SK-N-MC (cell line): ENCODE measurements around the gene REP15.
"Not testable (repeated sequence)": the region's sequence is repeated elsewhere in the genome, so short reads cannot be mapped to it uniquely, and the experiment has no call there.

Experiments
- DNase-seq: peaks from one replicate; pipeline ENCODE4 v3.0.0-alpha.2; 2011; ENCODE audit warnings: low read depth, low spot score
- H3K27ac ChIP-seq: fragments of 200-600 bp; sonication (generic); 2 replicates; pipeline ENCODE4 v1.5.1; 2016; ENCODE audit warnings: mixed run types
- H3K36me3 ChIP-seq: fragments of 200-600 bp; sonication (generic); 2 replicates; pipeline ENCODE4 v1.6.1; 2017; ENCODE audit warnings: antibody characterized with exemption, low read length, mixed read lengths; ENCODE audit not compliant: insufficient read depth
- H3K4me3 ChIP-seq: fragments of 200-600 bp; sonication (generic); 2 replicates; pipeline ENCODE4 v1.5.1; 2016
- H3K9ac ChIP-seq: fragments of 200-600 bp; sonication (generic); 2 replicates; pipeline ENCODE4 v1.8.0; 2017; ENCODE audit warnings: mixed run types, mixed read lengths; ENCODE audit not compliant: insufficient read length
- H3K9me3 ChIP-seq: fragments of 200-600 bp; sonication (generic); 2 replicates; pipeline ENCODE4 v1.6.1; 2017; ENCODE audit warnings: low read depth, mild to moderate bottlenecking, antibody characterized with exemption, low read length, moderate library complexity, mixed read lengths
- EZH2 ChIP-seq: fragments of 200-600 bp; sonication (generic); IDR thresholded peaks from one replicate; pipeline ENCODE4 v1.6.1; 2017; ENCODE audit warnings: antibody characterized with exemption
- FOXP2 ChIP-seq: optimal IDR thresholded peaks from 2 replicates; pipeline ENCODE3; 2011; ENCODE audit warnings: mild to moderate bottlenecking, moderate library complexity; ENCODE audit not compliant: insufficient read depth; ENCODE audit errors: extremely low read length, control extremely low read depth
- POLR2AphosphoS5 ChIP-seq: IDR thresholded peaks from 2 replicates; pipeline ENCODE4 v1.6.1; 2012; ENCODE audit warnings: mild to moderate bottlenecking, low read depth, low read length, borderline replicate concordance

Gene REP15, protein sequence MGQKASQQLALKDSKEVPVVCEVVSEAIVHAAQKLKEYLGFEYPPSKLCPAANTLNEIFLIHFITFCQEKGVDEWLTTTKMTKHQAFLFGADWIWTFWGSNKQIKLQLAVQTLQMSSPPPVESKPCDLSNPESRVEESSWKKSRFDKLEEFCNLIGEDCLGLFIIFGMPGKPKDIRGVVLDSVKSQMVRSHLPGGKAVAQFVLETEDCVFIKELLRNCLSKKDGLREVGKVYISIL

DNA sequence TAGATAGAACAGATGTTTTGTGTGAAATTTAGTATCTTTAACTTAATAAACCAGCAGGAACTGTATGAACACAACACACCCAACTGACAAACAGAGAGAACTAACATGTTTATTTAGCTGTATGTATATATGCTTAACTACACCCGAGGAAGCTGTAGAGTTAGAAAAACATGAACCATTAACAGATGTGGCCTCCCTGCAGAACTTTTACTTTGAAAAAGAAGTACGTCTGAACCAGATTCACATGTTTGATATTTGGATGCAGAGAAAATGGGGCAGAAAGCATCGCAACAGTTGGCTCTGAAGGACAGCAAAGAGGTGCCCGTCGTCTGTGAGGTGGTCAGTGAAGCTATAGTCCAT, at the start of gene REP15:
TSS of gene REP15 (plus strand) at position 155 of the 360 bp plus-strand sequence. CDS start at position 271, 116 bp downstream.
- Histone ChIP-seq H3K9ac (no peak within 1 kb of the TSS), H3K36me3 (peaks cover 14% of the 10 kb centered on the region), H3K4me3 (no peak within 1 kb of the TSS)

DNA sequence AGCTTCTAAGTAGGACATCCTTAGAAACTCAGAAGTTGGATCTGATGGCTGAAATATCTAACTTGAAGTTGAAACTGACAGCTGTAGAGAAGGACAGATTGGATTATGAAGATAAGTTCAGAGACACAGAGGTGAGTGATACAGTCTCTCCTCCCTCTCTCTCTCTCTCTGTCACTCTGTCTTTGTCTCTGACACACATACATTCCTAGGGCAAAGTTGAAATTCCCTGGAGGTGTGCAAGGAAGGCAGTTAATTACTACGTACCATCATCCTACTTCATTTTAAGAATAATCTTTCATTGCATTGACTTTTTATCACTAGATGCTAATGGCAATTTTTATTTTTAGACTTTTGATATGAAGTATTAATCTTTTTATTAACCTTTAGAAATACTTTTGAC, 46.2 kb upstream of the REP15 start:
- TF ChIP-seq FOXP2 (no peak), POLR2AphosphoS5 (no peak), EZH2 (no peak)
- H3K36me3 ChIP-seq, result no peaks in the 10 kb centered on the region
- no peak overlapping the region for H3K27ac ChIP-seq
- H3K9ac ChIP-seq, result no peak overlapping the region
- no peaks in the 10 kb centered on the region for H3K9me3 ChIP-seq
- DNase-seq, result no peak
- no peak overlapping the region for H3K4me3 ChIP-seq

More for the DNA sequence above, at the start of gene REP15:
- Histone ChIP-seq H3K27ac (no peak within 1 kb of the TSS), H3K9me3 (no peaks in the 10 kb centered on the region)
- TF ChIP-seq POLR2AphosphoS5, result no peak
- no peak for TF ChIP-seq EZH2
- no peak for TF ChIP-seq FOXP2
- no peak for DNase-seq

DNA sequence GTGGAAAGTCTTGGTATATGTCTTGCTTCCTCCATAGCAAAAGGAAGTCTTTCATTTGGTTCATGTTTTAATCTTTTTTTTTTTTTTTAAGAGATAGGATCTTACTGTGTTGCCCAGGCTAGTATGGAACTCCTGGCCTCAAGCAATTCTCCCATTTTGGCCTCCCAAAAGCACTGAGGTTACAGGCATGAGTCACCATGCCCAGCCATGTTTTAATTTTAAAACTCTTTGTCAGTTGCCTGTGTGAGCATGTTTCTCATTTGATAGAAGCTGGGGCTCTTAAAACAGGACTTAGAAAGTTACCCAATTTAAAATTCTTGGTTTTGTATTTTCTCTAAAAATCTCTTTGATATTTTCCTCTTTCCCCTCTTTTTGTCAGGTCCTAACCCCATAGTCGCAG, 45.0 kb upstream of the REP15 start:
- DNase-seq, result no peak
- H3K36me3 ChIP-seq, result no peaks in the 10 kb centered on the region
- no peak overlapping the region for H3K27ac ChIP-seq
- H3K4me3 ChIP-seq, result no peak overlapping the region
- TF ChIP-seq FOXP2 (no peak), POLR2AphosphoS5 (no peak), EZH2 (no peak)
- H3K9me3 ChIP-seq, result no peaks in the 10 kb centered on the region
- no peak overlapping the region for H3K9ac ChIP-seq

DNA sequence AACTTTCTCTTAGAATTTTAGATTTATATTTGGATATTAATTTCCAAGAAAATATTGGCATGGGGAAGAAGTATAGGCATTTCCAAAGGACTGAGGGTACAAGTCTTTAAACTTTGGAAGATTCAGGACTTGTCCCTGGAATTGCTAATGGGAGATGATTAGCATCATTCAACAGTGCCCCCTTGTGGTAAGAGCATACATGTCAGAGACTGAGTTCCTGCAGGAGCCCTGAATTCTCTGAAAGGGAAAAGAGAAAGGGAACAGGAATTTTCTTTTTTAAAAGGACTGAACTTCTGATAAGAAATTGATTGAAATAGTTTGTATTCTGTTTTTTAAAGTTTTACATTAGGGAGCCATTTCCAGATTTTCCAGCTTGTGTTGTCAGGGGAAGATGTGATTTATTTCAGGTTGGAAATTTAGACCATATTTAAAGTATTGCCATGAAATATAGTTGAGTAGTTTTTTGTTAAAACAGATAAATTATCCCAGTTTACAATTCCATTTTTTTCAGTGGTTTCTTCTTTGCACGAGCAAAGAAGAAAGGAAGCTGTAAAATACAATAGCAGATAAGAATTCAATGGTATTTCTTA, 44.0 kb upstream of the REP15 start:
- H3K9ac ChIP-seq, result no peak overlapping the region
- H3K27ac ChIP-seq, result no peak overlapping the region
- H3K9me3 ChIP-seq, result no peaks in the 10 kb centered on the region
- DNase-seq, result peak; percentile 66
- TF ChIP-seq FOXP2 (no peak), EZH2 (no peak), POLR2AphosphoS5 (no peak)
- no peak overlapping the region for H3K4me3 ChIP-seq
- no peaks in the 10 kb centered on the region for H3K36me3 ChIP-seq

DNA sequence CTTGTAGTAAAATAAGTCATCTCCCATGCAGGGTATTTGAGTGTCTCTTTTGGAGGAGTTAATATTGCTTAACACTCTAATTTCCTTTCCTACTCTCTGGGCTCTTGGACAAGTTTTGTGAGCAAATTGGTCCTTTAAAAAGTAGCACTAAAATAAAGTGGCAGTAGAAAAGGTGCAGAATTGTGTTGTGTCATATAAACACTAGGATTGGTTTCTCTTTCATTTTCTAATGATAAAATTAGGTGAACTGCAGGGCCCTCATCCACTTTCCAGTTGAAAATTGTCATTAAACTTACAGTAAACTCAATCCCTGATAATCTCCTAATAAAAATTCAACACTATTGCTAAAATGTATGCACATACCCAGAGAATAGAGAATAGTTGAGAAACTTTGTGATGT, 42.6 kb upstream of the REP15 start:
- TF ChIP-seq FOXP2, result no peak
- no peak for TF ChIP-seq POLR2AphosphoS5
- no peak for TF ChIP-seq EZH2
- Histone ChIP-seq H3K27ac (no peak overlapping the region), H3K9ac (no peak overlapping the region), H3K36me3 (no peaks in the 10 kb centered on the region), H3K9me3 (no peaks in the 10 kb centered on the region), H3K4me3 (no peak overlapping the region)
- DNase-seq, result no peak

DNA sequence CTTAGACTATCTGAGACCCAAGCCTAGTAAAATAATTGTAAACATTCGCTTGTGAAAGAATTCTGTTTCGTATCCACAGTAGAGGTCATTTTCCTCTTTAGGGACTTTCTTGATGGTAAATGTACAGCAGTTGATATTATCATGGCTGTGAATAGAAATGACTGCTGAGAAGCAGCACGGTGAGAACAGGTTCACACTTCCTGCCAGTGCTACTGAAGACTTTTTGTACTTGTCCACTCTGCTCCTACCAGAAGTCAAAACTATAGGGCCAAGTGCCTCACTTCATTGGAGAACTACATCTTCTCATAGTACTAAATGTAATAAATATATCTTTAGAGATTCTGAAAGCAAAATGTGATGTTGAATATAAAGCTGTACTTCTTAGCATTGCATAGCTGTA, 40.8 kb upstream of the REP15 start:
- H3K36me3 ChIP-seq, H3K4me3 ChIP-seq, DNase-seq, H3K27ac ChIP-seq, H3K9ac ChIP-seq, H3K9me3 ChIP-seq: not testable (repeated sequence)

DNA sequence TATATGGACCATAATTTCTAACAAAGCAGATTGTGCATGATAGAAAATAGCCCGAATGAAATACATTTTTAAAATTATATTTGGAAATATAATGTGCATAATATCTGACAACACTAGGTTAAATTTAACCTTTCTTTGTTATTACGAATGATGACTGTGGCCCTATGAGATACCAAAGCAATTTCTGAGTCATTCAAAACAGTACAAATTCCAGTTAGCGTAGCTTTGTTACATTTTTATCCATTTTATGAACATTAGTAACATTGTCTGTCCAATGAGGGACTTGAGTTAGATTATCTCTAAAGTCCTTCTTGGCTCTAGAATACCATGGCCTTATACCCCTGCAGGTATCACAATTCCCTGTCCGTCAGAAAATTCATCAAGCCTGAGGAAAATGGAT, 39.0 kb upstream of the REP15 start:
- Histone ChIP-seq H3K36me3 (no peaks in the 10 kb centered on the region), H3K9ac (no peak overlapping the region), H3K9me3 (no peaks in the 10 kb centered on the region), H3K4me3 (no peak overlapping the region), H3K27ac (no peak overlapping the region)
- no peak for DNase-seq
- TF ChIP-seq POLR2AphosphoS5 (no peak), EZH2 (no peak), FOXP2 (no peak)

DNA sequence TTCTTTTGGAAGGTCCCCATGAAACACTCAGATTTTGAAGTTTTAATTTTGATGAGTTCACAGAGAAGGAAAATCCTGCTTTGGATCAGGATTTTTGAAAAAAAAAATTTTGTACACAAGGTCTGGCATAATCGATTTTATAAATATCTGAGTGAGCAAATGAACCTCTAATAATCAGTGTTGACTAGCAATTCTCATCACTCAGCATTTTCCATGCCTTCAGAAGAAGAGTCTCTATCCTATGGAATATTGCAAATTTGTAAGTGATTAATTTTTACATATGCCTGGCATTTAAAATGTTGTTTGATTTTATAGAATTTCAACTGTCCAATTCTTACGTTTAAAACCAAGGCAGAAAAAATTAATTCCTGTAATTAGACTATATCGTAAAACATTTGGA, 30.5 kb upstream of the REP15 start:
- H3K9me3 ChIP-seq, result no peaks in the 10 kb centered on the region
- TF ChIP-seq EZH2 (no peak), FOXP2 (no peak), POLR2AphosphoS5 (no peak)
- no peak overlapping the region for H3K4me3 ChIP-seq
- no peak overlapping the region for H3K9ac ChIP-seq
- H3K27ac ChIP-seq, result no peak overlapping the region
- DNase-seq, result no peak
- H3K36me3 ChIP-seq, result no peaks in the 10 kb centered on the region; the same call in 1 of the 2 replicates

DNA sequence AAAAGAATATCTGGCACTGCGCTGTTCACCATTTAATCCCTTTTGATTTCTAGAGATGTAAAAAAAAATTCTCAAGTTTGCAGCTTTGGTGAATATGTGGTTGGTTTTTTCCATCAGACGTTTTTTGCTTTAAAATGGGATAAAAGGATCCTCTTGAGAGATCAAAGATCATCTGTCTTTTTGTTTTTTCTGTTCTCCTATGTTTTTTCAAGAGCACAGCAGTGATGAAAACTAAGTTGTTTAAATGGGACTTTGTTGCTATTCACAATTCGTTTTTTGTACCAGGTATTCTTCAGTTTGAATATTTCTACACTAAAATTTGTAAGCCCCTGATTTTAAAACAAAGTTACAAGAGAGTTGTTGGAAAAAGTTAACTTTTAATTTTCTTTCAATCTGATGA, 29.7 kb upstream of the REP15 start:
- DNase-seq, result no peak
- Histone ChIP-seq H3K4me3 (no peak overlapping the region), H3K36me3 (no peaks in the 10 kb centered on the region; the same call in 1 of the 2 replicates), H3K9me3 (no peaks in the 10 kb centered on the region), H3K27ac (no peak overlapping the region), H3K9ac (no peak overlapping the region)
- no peak for TF ChIP-seq EZH2
- no peak for TF ChIP-seq FOXP2
- no peak for TF ChIP-seq POLR2AphosphoS5
